ENCODE measurements around the gene TEX261. TPM values are rescaled to one million over a fixed set of nuclear protein-coding genes. Genes with fewer than 3 reads are reported as not detected.

Gene TEX261
- total RNA-seq, 1 experiment from 2014 or later = 70.0 TPM

DNA sequence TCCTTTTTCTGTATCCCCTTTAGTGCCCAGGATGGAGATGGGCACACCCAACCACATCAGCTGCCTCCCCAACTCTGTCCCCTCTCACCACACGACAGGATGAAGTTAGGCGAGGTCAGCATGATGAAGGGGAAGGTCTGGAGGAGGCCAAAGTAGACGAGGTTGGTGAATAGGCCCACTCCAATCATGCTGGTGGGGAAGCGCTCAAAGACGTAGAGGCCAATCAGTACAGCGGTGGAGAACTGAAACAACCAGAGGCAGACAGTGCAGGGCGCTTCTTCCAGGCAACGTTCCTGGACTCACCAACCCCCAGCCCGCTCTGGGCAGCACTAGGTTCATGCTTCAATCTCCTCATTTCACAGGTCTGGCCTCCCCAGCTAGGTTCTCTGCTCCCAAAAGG, 2.9 kb downstream of the TEX261 start:
- DNase-seq = no peak
- Mint-ChIP-seq H3K4me3 (ENCODE audit: unreplicated experiment) (no peak overlapping the region), H3K27me3 (ENCODE audit: insufficient read depth, unreplicated experiment) (no peaks in the 10 kb centered on the region), H3K36me3 (ENCODE audit: insufficient read depth, unreplicated experiment) (peaks cover 19% of the 10 kb centered on the region), H3K4me1 (ENCODE audit: low read depth, unreplicated experiment) (no peaks in the 10 kb centered on the region), H3K27ac (ENCODE audit: unreplicated experiment) (no peak overlapping the region), H3K9me3 (ENCODE audit: unreplicated experiment) (no peaks in the 10 kb centered on the region)
- POLR2A ChIA-PET = no interaction called here
- Histone ChIP-seq H3K27me3 (replicated peaks; ENCODE audit: control insufficient read depth, insufficient read depth, low read length) (no peaks in the 10 kb centered on the region), H3K36me3 (ENCODE audit: control insufficient read depth, insufficient read depth, low read length) (peaks cover under 1% of the 10 kb centered on the region; the same call in 1 of the 2 replicates), H3K4me1 (peaks cover 13% of the 10 kb centered on the region), H3K9me3 (no peaks in the 10 kb centered on the region), H3K4me3 (ENCODE audit: low read depth, low read length) (no peak overlapping the region)
- TF ChIP-seq, protein P1, sequence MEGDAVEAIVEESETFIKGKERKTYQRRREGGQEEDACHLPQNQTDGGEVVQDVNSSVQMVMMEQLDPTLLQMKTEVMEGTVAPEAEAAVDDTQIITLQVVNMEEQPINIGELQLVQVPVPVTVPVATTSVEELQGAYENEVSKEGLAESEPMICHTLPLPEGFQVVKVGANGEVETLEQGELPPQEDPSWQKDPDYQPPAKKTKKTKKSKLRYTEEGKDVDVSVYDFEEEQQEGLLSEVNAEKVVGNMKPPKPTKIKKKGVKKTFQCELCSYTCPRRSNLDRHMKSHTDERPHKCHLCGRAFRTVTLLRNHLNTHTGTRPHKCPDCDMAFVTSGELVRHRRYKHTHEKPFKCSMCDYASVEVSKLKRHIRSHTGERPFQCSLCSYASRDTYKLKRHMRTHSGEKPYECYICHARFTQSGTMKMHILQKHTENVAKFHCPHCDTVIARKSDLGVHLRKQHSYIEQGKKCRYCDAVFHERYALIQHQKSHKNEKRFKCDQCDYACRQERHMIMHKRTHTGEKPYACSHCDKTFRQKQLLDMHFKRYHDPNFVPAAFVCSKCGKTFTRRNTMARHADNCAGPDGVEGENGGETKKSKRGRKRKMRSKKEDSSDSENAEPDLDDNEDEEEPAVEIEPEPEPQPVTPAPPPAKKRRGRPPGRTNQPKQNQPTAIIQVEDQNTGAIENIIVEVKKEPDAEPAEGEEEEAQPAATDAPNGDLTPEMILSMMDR (IDR thresholded peaks at IDR 0.05; ENCODE audit: insufficient read depth in 1 of 2, low read depth in 1 of 2, low read length in 1 of 2, severe bottlenecking in 1 of 2, unreplicated experiment in 1 of 2) = no peak
- CTCF ChIA-PET = no interaction called here
- BruUV-seq (replicated peaks) = no TSS peak
- intact Hi-C loops (cut with micrococcal nuclease; ENCODE audit: unreplicated experiment) = no loop called here

DNA sequence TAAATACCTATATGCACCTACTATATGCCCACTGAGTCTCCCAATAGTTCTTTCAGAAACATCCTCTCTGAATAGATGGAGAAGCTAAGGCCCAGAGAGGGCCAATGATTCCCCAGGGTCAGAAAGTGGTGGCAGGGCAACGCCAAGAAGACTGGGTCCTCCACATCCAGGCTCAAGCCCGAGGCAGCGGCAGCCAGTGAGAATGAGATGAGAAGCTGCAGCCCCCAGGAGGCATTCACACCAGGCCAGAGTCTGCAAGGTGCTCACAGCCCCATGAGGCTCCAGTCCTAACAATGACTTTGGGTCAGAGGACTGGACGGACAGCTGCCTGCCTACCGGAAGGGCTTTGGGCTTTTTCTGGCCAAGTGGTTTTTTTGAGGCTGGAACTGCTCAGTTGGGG, 3.5 kb downstream of the TEX261 start:
- DNase-seq = no peak
- Histone ChIP-seq H3K9me3 (no peaks in the 10 kb centered on the region), H3K27me3 (replicated peaks; ENCODE audit: control insufficient read depth, insufficient read depth, low read length) (no peaks in the 10 kb centered on the region), H3K4me3 (ENCODE audit: low read depth, low read length) (no peak overlapping the region), H3K36me3 (ENCODE audit: control insufficient read depth, insufficient read depth, low read length) (peaks cover 1% of the 10 kb centered on the region; the same call in 1 of the 2 replicates), H3K4me1 (peaks cover 13% of the 10 kb centered on the region)
- Mint-ChIP-seq H3K36me3 (ENCODE audit: insufficient read depth, unreplicated experiment) (peaks cover 21% of the 10 kb centered on the region), H3K27me3 (ENCODE audit: insufficient read depth, unreplicated experiment) (no peaks in the 10 kb centered on the region), H3K9me3 (ENCODE audit: unreplicated experiment) (no peaks in the 10 kb centered on the region), H3K4me1 (ENCODE audit: low read depth, unreplicated experiment) (no peaks in the 10 kb centered on the region), H3K4me3 (ENCODE audit: unreplicated experiment) (no peak overlapping the region), H3K27ac (ENCODE audit: unreplicated experiment) (no peak overlapping the region)
- BruUV-seq (replicated peaks) = no TSS peak
- intact Hi-C loops (cut with micrococcal nuclease; ENCODE audit: unreplicated experiment) = no loop called here
- CTCF ChIA-PET = no interaction called here
- POLR2A ChIA-PET = no interaction called here
- TF ChIP-seq, protein P1 (IDR thresholded peaks at IDR 0.05; ENCODE audit: insufficient read depth in 1 of 2, low read depth in 1 of 2, low read length in 1 of 2, severe bottlenecking in 1 of 2, unreplicated experiment in 1 of 2) = no peak

DNA sequence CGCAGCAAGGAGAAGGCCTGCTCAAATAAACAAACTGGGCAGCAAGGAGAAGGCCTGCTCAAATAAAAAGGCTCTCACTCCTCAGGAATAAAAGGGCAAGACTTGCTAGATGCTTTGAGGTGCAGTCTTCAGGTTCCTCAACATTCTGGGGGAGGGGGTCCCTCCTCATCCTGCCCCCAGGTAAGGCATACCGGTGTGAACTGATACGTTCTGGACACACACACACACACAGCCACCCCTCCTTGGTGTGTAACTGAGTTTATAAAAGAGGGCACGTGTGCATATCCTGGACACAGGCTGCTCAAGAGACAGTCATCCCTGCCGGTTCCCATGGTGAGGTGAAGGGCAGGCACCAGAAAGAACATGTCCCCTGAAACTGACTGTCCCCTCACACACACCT, 4.5 kb downstream of the TEX261 start:
- H3K27ac Mint-ChIP-seq (ENCODE audit: unreplicated experiment) = no peak overlapping the region
- no peaks in the 10 kb centered on the region for H3K4me1 Mint-ChIP-seq (ENCODE audit: low read depth, unreplicated experiment)
- Histone ChIP-seq H3K36me3 (ENCODE audit: control insufficient read depth, insufficient read depth, low read length) (peaks cover 1% of the 10 kb centered on the region; the same call in 1 of the 2 replicates), H3K4me1 (peaks cover 9% of the 10 kb centered on the region), H3K27me3 (replicated peaks; ENCODE audit: control insufficient read depth, insufficient read depth, low read length) (no peaks in the 10 kb centered on the region), H3K4me3 (ENCODE audit: low read depth, low read length) (no peak overlapping the region), H3K9me3 (no peaks in the 10 kb centered on the region)
- no peak overlapping the region for H3K4me3 Mint-ChIP-seq (ENCODE audit: unreplicated experiment)
- intact Hi-C loops (cut with micrococcal nuclease; ENCODE audit: unreplicated experiment) = no loop called here
- no TSS peak for BruUV-seq (replicated peaks)
- TF ChIP-seq, protein P1 (IDR thresholded peaks at IDR 0.05; ENCODE audit: insufficient read depth in 1 of 2, low read depth in 1 of 2, low read length in 1 of 2, severe bottlenecking in 1 of 2, unreplicated experiment in 1 of 2) = no peak
- ChIA-PET POLR2A (no interaction called here), CTCF (no interaction called here)
- no peaks in the 10 kb centered on the region for H3K9me3 Mint-ChIP-seq (ENCODE audit: unreplicated experiment)
- H3K27me3 Mint-ChIP-seq (ENCODE audit: insufficient read depth, unreplicated experiment) = no peaks in the 10 kb centered on the region
- no peak for DNase-seq
- H3K36me3 Mint-ChIP-seq (ENCODE audit: insufficient read depth, unreplicated experiment) = peaks cover 21% of the 10 kb centered on the region

Data from Caco-2 (cell line).